SKM-1 (cell line): ENCODE results near the gene TBX15.

Source experiments
- DNase-seq: peaks from one replicate; lab custom pipeline; 2025; ENCODE audit not compliant: unreplicated experiment; lab: John Stamatoyannopoulos, UW

Gene TBX15

DNA sequence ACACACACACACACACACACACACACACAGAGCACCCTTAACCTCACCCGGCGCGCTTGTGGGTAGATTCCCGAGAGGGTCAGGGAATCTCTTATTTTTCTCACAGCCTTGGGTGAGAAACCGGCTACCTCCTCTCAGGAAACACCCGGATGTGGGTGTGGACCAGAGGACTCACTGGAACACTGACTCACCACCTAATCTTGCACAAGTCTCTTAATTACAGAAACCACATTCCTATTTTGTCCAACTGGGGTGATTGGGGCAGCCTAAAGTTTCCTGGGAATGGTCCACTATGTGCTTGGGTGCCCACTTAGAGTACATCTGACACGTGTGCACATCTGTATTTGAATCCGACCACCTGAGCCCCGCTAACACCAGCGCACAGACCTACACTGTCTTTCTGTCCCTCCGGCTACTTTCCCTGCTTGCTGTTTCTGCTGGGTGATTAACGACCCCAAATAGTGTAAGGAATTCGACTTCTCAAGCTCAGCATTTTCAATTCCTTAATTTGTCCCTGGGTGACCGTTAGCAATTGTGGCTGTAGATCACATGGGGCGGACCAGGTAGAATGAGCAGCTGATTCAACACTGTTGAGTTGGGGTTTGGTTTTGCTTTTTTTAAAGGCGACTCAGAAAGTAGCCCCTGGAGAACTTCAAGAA, 14.0 kb upstream of the TBX15 start:
- DNase-seq, result peak; percentile 30

DNA sequence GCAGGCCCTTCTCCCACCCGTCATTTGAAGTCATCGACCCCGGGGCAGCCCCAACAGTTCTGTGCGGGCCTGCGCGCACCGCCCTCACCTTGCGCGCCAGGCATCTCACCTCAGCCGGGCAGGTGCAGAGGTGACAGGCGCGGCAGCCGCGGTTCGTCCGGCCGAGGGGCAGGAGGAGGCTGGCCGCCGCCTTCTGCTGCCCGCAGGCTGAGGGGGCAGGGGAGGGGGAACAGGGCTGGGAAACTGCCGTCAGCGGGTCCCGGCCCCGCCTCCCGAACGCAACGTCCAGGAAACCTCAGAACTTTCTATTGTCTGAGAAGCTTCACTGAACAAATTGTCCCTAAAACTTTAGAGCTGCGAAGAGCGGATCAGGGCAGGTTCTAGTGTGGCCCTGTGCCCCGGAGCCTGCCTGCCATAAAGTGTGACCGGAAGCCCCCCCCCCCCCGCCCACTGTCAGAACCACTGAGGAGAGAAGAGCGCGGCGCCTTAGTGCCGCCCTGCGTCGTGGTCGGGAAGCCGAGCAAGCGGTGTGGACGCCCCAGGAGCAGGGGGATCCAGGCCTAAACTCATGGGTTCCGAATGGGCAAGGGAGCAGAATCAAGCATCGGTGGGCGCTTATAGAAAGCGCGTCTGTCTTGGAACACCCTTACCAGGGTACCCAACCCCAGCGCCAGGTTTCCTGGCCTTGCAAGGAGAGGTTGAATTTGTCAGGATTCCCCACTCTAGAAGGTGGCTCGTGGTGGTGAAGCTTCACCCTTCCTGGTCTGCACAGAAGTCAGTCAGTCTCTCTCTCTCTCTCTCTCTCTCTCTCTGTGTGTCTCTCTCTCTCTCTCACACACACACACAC, 13.3 kb upstream of the TBX15 start:
- DNase-seq, result no peak

DNA sequence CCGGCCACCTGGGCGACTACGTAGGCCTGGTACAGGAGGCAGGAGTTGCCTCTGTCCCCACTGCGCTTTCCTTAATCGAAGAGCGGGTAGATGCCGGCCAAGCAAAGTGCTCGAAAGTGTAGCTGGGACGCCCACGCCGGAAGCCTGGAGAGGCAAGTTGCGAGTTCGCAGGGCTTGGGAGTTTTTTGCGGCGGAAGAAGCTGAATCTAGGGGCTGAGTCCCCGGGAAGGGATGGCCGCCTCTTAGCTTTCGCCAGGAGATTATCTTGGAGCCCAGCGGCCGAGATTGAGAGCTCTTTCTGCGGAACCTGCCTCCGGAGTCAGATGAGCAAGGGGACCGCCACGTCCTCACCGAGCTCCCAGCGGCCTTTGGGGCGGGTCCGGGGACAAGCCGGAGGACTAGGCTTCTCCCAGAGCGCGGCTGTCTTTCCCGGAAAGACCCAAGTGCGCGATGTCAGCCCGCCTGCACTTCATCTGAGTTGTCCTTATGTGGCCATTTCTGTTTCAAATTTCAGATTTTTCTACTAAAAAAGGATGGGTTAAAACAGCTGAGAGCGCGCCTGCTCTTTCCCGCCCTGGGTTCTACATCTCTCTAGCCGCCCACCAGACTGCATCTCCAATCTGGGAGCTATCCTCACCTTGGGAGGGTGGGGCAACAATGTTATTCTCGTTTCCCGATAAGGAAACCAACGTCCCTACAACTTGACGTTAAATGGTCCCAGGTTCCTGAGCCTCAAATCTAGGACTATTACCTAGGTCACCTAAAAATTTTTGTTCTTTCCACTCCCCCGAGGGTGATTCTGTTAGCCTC, 12.4 kb upstream of the TBX15 start:
- no peak for DNase-seq

DNA sequence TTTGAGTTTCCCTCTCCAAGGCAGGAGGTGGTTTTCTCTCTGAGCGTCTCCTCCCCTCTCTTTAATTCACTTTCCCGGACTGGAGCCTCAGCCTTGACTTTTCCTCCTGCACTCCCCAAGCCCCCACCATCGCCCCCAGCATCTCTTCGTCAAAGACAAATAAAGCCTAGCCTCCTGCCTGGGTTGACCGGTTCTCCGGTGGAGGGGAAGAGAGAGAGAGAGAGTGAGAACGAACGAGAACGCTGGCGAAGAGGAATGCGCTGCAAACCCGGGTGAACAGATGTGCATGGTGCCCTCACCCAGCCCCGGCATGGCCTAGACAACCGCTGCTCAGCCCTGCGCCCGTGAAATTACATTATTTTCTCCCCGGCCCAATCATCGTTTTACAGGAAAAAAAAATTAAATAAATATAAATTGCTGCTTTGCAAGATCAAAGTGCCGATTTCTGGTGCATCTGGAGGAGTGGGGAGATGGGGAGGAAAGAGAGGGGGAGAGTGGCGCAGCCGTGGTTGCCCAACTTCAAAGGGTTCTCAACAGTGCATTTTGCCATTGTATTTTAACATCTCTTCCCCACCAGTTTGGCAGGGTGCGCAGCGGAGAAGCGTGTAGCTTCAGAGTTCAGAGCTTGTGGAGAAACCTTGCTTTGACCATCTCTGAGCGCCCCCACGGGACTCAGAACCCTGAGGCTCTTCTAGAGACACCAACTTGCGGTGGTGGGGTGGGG, 11.4 kb upstream of the TBX15 start:
- DNase-seq, result no peak

DNA sequence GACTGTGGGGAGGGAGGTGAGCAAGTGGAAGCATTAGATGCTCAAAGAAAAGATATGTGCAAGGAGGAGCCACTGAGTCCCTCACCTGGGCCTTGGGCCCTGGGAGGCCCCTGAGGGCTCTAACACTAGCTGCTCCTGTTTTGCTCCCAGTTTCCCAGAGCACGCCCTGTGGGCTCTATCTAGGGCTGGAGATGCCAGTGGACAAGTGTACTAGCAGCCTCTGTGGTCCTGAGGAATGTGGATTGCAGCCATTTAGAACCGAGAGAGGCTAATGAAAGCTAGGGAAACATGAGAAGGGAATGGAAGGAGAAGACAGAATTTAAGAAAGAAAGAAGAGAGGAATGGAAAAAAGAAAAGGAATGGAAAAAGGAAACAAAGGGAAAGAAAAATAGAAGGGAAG, 10.0 kb upstream of the TBX15 start:
- no peak for DNase-seq

DNA sequence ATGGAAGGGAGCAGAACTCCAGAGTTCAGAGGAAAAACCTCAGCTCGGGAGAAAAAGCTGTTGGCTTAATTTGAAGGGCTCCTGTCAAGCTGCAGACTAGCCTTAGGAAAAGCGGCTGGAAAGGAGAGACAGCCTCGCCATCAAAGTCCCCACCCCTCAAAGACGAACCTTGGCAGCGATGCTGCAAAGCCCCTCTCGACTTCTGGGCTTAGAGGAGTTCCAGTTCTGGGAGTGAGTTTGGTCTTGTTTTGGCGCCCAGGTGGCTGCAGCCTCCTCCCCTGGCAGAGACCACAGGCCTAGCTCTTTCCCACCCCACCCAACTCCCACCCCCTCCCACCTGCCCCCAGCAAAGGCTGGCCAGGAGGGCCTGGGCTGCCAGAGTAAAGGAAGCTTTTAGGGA, 9.1 kb upstream of the TBX15 start:
- no peak for DNase-seq

DNA sequence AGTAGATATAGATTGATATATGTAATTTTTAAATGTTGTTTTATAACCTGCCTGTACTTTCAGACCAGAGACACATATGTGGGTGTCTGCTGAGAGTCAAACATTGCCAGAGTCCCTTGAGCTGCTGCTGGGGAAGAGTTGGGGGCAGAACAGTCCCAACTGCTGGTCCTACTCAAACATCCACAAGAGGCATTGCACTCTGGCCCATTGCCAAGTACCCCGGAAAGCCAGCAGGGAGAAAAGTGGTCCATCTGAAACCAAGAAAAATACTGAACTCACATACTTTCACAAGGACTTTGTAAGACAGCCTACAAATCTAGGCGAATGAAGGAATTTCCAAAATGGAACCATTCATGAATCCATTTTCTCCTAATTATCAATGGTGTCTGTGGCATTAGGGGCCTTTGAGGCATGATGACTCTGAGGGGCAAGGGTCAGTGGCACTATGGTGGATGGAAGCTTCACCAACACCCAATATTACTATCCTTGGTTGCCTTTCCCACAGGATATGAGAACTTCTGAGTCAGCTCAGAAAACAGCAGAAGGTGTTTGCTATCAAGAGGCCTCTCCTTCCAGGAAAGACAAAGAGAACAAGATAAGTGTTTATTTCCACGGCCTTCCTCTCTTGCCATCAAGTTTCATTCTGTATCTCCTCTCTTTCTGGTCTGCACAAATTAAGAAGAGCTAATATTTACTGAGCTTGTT, 7.3 kb upstream of the TBX15 start:
- no peak for DNase-seq

DNA sequence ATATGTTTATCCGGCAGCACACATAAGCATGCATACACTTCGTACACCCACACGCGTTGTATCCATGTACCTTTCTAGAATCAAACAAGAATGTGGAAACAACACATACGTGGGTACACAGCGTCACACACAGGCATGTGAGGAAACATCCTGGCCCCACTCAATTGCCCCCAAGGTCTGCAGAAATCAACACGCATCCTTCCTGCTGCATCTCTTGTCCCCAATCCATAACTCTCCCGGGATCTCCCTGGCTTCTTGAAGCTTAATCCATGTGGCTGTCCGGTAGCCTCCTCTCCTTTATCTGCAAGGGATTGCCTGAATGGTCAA, 5.5 kb upstream of the TBX15 start:
- no peak for DNase-seq

DNA sequence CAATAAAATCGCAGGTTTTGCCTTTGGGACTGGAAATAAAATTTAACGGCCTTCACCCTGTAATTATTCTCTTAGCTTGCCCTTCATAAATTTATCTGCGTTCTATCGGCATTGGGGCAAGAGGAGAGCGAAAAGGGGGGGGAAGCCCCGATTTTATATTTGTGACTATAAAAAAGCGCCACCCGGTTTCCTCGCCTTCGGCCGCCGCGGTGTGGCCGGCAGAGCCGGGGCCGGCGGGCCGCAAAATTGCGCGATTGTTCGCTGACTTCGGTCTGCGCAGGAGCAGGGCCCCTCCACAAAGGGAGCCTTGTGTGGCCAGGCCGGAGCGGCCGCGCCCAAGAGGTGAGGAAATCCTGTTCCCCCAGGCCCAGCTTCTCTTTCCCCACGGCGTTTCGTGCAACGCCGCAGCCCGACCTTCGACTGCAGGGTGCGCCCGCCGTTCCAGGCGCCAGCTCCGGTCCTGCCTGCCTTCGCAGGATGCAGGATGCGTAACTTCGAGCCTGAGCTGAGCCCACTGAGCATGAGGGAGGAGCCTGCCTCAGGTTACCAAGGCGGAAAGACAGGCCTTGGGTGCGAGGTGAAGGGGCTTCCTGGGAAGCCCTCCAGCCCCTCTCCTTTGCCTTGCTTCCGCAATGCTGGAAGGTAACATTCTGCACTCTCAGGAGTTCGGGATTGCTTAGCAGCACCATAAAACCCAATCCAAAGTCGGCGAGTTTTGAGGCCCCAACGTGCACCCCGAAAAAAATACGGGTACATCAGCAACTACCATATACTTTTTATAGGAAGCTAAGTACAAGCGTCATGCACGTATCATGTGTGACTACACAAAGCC, 4.9 kb upstream of the TBX15 start:
- DNase-seq, result no peak

DNA sequence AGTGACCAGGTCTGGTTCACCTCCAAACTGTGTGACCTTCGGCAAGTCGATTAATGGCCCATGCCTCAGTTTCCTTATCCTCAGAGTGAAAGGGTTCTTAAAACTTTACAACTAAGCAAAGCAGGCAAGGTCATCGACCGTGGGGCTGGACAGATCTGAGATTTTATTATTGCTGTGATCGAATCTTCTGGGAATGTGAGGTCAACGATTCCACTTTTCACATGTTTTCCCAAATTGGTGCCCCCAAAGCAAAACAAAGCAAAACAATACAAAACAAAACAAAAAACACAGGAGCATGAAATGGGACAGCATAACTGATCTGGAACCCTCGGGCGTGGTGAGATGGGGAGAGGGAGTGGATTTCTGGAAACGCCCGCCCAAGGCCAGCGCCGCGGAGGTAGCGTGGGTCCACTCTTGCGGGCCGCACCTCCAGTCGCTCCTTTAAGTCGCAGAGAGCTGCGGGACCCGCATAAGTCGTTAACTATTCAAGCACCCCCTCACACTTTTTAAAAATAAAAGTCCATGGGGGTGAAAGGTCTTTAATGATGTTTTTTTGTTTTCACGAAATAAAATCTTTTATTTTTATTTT, 4.2 kb upstream of the TBX15 start:
- DNase-seq, result no peak

DNA sequence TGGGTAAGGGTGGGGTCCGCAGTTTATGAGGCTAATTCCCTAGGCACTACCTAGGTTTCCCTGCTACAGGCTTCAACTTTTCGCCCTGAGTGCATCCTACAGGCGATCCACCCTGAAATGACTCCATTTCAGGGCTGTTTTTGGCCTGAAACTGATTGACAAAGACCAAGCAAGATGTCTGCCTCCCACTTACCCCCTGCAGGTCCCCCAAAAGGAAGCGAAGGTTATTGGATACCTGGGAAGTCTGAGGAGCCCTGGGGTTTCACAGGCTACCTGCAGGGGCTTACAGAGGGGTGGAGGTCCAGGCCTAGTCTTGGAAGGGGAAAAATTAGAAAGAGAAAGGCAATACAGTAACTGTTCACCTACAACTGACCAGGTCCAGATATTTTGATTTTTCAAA, 3.3 kb upstream of the TBX15 start:
- DNase-seq, result no peak

DNA sequence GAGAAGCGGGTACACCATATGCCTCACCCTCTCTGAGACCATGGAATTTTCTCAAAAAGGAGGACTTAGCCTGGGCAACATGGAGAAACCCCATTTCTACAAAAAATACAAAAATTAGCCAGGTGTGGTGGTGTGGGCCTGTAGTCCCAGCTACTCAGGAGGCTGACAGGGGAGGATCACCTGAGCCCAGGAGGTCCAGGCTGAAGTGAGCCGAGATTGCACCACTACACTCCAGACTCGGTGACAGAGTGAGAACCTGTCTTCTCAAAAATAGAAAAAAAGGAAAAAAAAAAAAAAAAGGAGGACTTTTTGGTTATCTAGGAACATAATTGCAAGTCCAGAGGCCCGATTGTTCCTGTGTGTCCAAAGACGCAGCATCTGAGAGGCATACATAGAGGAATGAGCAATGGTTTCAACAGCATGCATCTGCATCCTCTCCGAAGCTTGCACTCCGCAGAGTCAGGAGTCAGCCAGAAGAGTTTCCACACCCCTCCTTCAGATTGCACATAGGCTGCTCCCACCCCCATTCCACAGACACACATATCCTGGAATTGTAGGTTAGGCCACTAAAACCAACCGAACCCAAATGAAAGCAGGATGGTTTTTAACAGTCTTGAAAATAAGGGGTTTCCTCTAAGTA, 2.5 kb upstream of the TBX15 start:
- DNase-seq, result no peak

DNA sequence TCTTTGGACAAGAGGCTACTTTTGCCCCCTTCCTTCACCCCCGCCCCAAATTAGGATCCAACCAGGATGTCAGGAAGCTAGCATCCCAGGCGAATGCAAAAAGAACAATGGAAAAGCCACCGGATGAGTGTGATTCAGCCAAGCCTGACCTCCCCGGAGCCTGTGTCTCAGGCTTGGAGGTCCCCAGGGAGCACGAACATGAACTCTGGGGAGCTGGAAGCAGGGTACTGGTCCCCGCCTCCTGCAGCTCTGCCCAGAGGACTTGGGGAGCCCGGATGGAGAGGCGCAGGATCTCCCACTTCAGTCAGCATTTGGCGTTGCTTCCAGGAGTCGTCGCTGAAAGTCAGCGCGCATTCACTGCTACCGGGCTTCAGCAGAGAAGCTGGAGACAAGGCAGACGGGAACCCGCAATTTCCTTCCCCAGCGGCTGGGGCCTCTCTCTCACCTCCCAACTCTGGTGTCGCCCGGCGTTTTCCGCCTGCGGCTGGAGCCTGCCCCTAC, 1.8 kb upstream of the TBX15 start:
- DNase-seq, result no peak

DNA sequence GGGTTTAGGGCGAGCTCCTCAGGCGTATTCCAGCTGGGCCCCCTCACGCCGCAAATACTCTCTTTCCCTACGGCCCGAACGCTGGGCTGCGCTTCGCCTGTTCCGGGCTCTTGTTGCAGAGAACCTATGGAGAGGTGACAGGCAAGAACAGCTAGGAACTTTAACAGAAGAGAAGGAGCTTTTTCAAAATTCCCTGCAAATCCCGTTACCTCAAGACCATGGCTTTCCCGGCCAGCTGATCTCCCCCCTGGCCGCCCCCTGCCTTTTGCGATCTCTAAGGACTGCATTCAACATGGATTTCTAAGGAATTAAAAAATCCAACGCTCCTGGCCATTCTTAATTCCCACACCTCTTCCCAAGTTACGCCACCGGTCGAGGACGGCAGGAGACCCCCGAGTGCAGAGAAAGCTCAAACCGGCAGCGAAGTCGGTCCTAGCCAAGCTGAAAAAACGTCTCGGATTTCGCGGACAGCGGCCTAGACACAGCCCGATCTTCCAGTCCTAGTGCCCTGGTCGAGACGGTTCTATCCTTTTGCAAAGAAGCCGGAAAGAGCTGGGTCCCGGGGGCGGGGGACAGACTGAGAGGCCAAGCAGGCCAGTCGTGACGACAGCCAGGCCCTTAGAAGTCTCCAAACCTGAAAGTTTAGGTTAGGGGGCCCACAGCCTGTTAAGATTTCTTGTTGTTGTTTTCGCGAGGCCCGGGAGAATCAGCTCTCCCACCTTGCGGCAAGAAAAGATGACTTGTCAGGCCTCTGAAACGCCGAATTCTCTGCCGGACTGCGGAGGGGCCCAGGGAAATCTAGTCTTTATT, 1.1 kb upstream of the TBX15 start:
- DNase-seq, result no peak

DNA sequence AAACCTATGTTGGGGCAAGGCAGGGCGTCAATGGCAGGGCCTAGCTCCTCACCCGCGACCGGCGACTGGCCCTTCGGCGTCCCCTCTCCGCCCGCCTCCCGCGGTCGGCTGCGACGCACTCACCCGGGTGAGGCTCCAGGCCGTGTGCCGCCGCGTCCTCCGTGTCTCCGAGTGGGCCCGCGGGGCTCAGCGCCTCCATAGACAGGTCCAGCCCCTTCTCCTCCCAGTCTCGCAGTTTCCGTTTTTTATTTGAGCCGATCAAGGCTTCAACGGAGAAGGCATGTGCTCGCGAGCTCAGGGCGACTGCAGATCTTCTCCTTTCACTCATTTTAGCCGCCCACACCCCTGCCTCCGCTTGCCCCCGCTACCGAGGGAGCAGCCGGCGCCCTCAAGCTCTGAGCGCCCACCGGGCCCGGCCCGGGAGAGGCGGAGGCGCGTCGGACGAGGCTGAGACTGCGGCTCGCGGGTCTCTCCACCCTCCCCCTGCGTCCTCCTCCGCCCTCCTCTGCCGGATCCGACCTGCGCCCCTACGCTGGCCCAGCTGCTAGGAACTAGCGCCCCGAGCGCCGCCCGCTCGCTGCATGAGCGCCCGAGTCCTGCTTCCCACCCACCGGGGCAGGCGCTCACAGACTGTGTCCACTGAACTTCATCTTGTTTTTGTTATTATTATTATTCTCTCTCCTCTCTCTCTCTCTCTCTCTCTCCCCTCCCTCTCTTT, 516 bp downstream of the TBX15 start:
- DNase-seq, result no peak

DNA sequence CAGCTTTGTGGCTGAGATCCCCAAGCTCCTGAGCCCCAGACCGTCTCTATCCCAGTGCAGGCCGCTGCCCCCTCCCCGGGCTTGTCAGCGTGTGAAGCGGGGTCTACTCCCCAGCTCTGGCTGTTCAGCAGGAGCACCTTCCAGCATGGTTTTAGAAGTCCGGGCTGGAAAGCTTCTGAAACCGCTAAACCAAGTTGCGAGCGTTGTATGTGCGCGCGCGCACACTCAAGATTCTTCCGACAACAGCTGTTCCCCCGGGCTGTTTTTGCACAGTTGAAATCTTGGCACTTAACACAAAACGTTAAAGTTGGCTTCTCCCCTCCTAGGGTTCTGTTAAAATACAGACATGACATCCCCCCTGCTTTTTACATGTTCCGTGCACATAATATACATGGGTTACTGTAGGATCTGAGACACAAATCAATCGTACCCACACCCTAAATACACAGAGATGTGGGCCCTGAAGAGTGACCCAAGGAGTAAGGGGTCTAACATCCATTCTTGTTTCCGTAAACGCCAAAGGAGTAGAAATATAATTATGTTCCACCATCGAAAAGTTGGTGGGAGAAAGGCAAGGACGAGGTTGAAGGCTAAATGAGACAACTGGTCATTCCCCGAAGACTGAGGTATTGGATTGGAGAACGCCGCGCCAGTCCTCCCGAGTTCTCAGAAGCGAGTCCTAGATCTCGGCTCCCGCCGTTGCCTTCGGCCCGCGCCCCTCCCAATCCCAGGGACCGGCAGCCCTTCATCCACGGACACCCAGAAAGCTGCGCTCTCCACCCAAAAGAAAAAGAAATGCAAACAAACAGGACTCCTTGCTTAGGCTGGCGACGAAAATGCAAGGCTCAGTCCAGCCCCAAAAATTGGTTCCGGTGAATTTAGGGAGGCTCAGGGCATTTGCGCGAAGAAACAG, 1.3 kb downstream of the TBX15 start:
- no peak for DNase-seq
